ENCODE measurements around the gene HRH1.

HRH1 gene

GRCh38 chr3:11271986-11272904 lies 118.0 kb downstream of the HRH1 start, which contains the start of gene ATG7:
TSS of gene ATG7 (plus strand) at chr3:11272397. CDS start at chr3:11298696, 26,299 bp downstream.
- Histone ChIP-seq H3K9me3 (ENCODE audit: insufficient read depth, low read length) (no peaks in the 10 kb centered on the region), H3K9ac (ENCODE audit: low read length) (peak within 1 kb of the TSS; percentile 77), H3K79me2 (ENCODE audit: insufficient read depth, low read length) (peaks cover 30% of the 10 kb centered on the region), H2AFZ (ENCODE audit: low read depth, low read length, severe bottlenecking) (peak within 1 kb of the TSS; percentile 89), H3K9me2 (replicated peaks; ENCODE audit: insufficient read depth, low read length) (no peaks in the 10 kb centered on the region), H3K4me2 (ENCODE audit: low read depth, low read length, poor library complexity, severe bottlenecking) (peak within 1 kb of the TSS; percentile 83), H4K20me1 (ENCODE audit: low read depth, low read length) (no peaks in the 10 kb centered on the region), H3K36me3 (ENCODE audit: low read length) (no peaks in the 10 kb centered on the region), H3K27ac (ENCODE audit: low read depth, low read length) (peak within 1 kb of the TSS; percentile 40), H3K4me3 (ENCODE audit: insufficient read depth, low read length, poor library complexity, severe bottlenecking) (peak within 1 kb of the TSS; percentile 83), H3F3A (ENCODE audit: insufficient read depth) (no peaks in the 10 kb centered on the region), H3K27me3 (ENCODE audit: low read length) (no peaks in the 10 kb centered on the region)
- no peak for TF ChIP-seq EZH2phosphoT487 (conservative IDR thresholded peaks at IDR 0.05; ENCODE audit: low read length)

GRCh38 chr3:11272906-11273574 lies 118.7 kb downstream of the HRH1 start:
- peak overlapping the region; percentile 83 for H3K4me2 ChIP-seq (ENCODE audit: low read depth, low read length, poor library complexity, severe bottlenecking)
- peak overlapping the region; percentile 40 for H3K27ac ChIP-seq (ENCODE audit: low read depth, low read length)
- H3K27me3 ChIP-seq (ENCODE audit: low read length): no peaks in the 10 kb centered on the region
- peak overlapping the region; percentile 10 for H2AFZ ChIP-seq (ENCODE audit: low read depth, low read length, severe bottlenecking)
- no peaks in the 10 kb centered on the region for H3K9me2 ChIP-seq (replicated peaks; ENCODE audit: insufficient read depth, low read length)
- no peaks in the 10 kb centered on the region for H3K36me3 ChIP-seq (ENCODE audit: low read length)
- H3K9ac ChIP-seq (ENCODE audit: low read length): peak overlapping the region; percentile 77
- H4K20me1 ChIP-seq (ENCODE audit: low read depth, low read length): no peaks in the 10 kb centered on the region
- TF ChIP-seq CTCF (IDR thresholded peaks at IDR 0.05; ENCODE audit: insufficient read depth, low read length, poor library complexity, severe bottlenecking) (no peak), EZH2phosphoT487 (conservative IDR thresholded peaks at IDR 0.05; ENCODE audit: low read length) (no peak)
- H3K4me3 ChIP-seq (ENCODE audit: insufficient read depth, low read length, poor library complexity, severe bottlenecking): peak overlapping the region; percentile 83
- peaks cover 30% of the 10 kb centered on the region for H3K79me2 ChIP-seq (ENCODE audit: insufficient read depth, low read length)
- H3K9me3 ChIP-seq (ENCODE audit: insufficient read depth, low read length): no peaks in the 10 kb centered on the region
- H3F3A ChIP-seq (ENCODE audit: insufficient read depth): no peaks in the 10 kb centered on the region

- Histone ChIP-seq H3K27ac (ENCODE audit: low read depth, low read length) (no peak overlapping the region), H2AFZ (ENCODE audit: low read depth, low read length, severe bottlenecking) (no peak overlapping the region), H3K4me2 (ENCODE audit: low read depth, low read length, poor library complexity, severe bottlenecking) (peak overlapping the region; percentile 83), H3K4me3 (ENCODE audit: insufficient read depth, low read length, poor library complexity, severe bottlenecking) (no peak overlapping the region), H3K9me3 (ENCODE audit: insufficient read depth, low read length) (no peaks in the 10 kb centered on the region), H3K36me3 (ENCODE audit: low read length) (no peaks in the 10 kb centered on the region), H3K79me2 (ENCODE audit: insufficient read depth, low read length) (peaks cover 30% of the 10 kb centered on the region), H4K20me1 (ENCODE audit: low read depth, low read length) (no peaks in the 10 kb centered on the region), H3F3A (ENCODE audit: insufficient read depth) (no peaks in the 10 kb centered on the region), H3K9ac (ENCODE audit: low read length) (peak overlapping the region; percentile 77), H3K9me2 (replicated peaks; ENCODE audit: insufficient read depth, low read length) (no peaks in the 10 kb centered on the region), H3K27me3 (ENCODE audit: low read length) (no peaks in the 10 kb centered on the region)
- TF ChIP-seq CTCF (IDR thresholded peaks at IDR 0.05; ENCODE audit: insufficient read depth, low read length, poor library complexity, severe bottlenecking) (no peak), EZH2phosphoT487 (conservative IDR thresholded peaks at IDR 0.05; ENCODE audit: low read length) (no peak)
These were observed 119.6 kb downstream of the HRH1 start for GRCh38 chr3:11273891-11274291.
